Duodenal mucosa (tissue), 2 donors: Measurements from ENCODE around the gene NGEF.
"Not testable (repeated sequence)": the region's sequence is repeated elsewhere in the genome, so short reads cannot be mapped to it uniquely, and the experiment has no call there.

Source experiments
- H3K27ac ChIP-seq: one replicate; pipeline ENCODE4 v1.7.0; 2013; ENCODE audit warnings: low read depth, low read length
- H3K27me3 ChIP-seq, 2 donors: one replicate each; pipeline ENCODE4 v1.7.0; 2013; ENCODE audit warnings: low read length in 2 of 2, control low read depth in 1 of 2; ENCODE audit not compliant: insufficient read depth in 2 of 2, control insufficient read depth in 1 of 2
- H3K36me3 ChIP-seq, 2 donors: one replicate each; pipeline ENCODE4 v1.7.0; 2013; ENCODE audit warnings: low read length in 2 of 2, control low read depth in 1 of 2; ENCODE audit not compliant: insufficient read depth in 2 of 2, control insufficient read depth in 1 of 2
- H3K4me1 ChIP-seq, 2 donors: one replicate each; pipeline ENCODE4 v1.7.0; 2013; ENCODE audit warnings: low read length in 2 of 2, control low read depth in 1 of 2; ENCODE audit not compliant: insufficient read depth in 2 of 2, control insufficient read depth in 1 of 2
- H3K4me3 ChIP-seq, 2 donors: one replicate each; pipeline ENCODE4 v1.7.0; 2013; ENCODE audit warnings: low read length in 2 of 2, low read depth in 1 of 2
- H3K9ac ChIP-seq, 2 donors: one replicate each; pipeline ENCODE4 v1.7.0; 2013; ENCODE audit warnings: low read length in 2 of 2, low read depth in 1 of 2
- H3K9me3 ChIP-seq, 2 donors: one replicate each; pipeline ENCODE4 v1.7.0; 2013; ENCODE audit warnings: low read length in 2 of 2, control low read depth in 1 of 2; ENCODE audit not compliant: control insufficient read depth in 1 of 2

NGEF gene

GRCh38 chr2:232861353-232861752 is 151.7 kb downstream of the NGEF start:
- no peaks in the 10 kb centered on the region for H3K9me3 ChIP-seq
- no peak overlapping the region for H3K4me3 ChIP-seq
- no peak overlapping the region for H3K27ac ChIP-seq
- H3K9ac ChIP-seq = no peak overlapping the region
- H3K4me1 ChIP-seq = peaks cover 8 to 20% of the 10 kb centered on the region in 2 donors
- peaks cover 10 to 32% of the 10 kb centered on the region in 2 donors for H3K36me3 ChIP-seq
- no peaks in the 10 kb centered on the region for H3K27me3 ChIP-seq

- Histone ChIP-seq H3K27me3 (no peaks in the 10 kb centered on the region), H3K27ac (no peak overlapping the region), H3K36me3 (peaks cover 10 to 35% of the 10 kb centered on the region in 2 donors), H3K4me3 (no peak overlapping the region), H3K9ac (no peak overlapping the region), H3K9me3 (no peaks in the 10 kb centered on the region), H3K4me1 (peaks cover 8 to 20% of the 10 kb centered on the region in 2 donors)
Measured at GRCh38 chr2:232860593-232861241, 152.3 kb downstream of the NGEF start.

GRCh38 chr2:232859385-232859916 is 153.6 kb downstream of the NGEF start:
- no peaks in the 10 kb centered on the region for H3K27me3 ChIP-seq
- no peaks in the 10 kb centered on the region for H3K9me3 ChIP-seq
- no peak overlapping the region for H3K4me3 ChIP-seq
- H3K27ac ChIP-seq = no peak overlapping the region
- H3K36me3 ChIP-seq = peaks cover 10 to 42% of the 10 kb centered on the region in 2 donors
- H3K9ac ChIP-seq = no peak overlapping the region
- peaks cover 8 to 20% of the 10 kb centered on the region in 2 donors for H3K4me1 ChIP-seq

- Histone ChIP-seq H3K4me3 (no peak overlapping the region), H3K27ac (no peak overlapping the region), H3K9ac (no peak overlapping the region), H3K36me3 (peaks cover 11 to 35% of the 10 kb centered on the region in 2 donors), H3K9me3 (no peaks in the 10 kb centered on the region), H3K4me1 (peaks cover 17 to 27% of the 10 kb centered on the region in 2 donors), H3K27me3 (no peaks in the 10 kb centered on the region)
Measured at GRCh38 chr2:232857158-232857563, 155.9 kb downstream of the NGEF start.

GRCh38 chr2:232854082-232854481 is 159.0 kb downstream of the NGEF start:
- H3K36me3 ChIP-seq = peaks cover 30 to 64% of the 10 kb centered on the region in 2 donors
- no peaks in the 10 kb centered on the region for H3K27me3 ChIP-seq
- H3K4me1 ChIP-seq = peaks cover 14 to 17% of the 10 kb centered on the region in 2 donors
- H3K9me3 ChIP-seq = no peaks in the 10 kb centered on the region
- no peak overlapping the region for H3K4me3 ChIP-seq
- no peak overlapping the region for H3K9ac ChIP-seq
- H3K27ac ChIP-seq = no peak overlapping the region

- no peaks in the 10 kb centered on the region for H3K27me3 ChIP-seq
- H3K4me3 ChIP-seq = no peak overlapping the region
- no peak overlapping the region for H3K27ac ChIP-seq
- no peaks in the 10 kb centered on the region for H3K9me3 ChIP-seq
- no peak overlapping the region for H3K9ac ChIP-seq
- H3K4me1 ChIP-seq = peaks cover 12 to 14% of the 10 kb centered on the region in 2 donors
- H3K36me3 ChIP-seq = peaks cover 36 to 65% of the 10 kb centered on the region in 2 donors
Measured at GRCh38 chr2:232852676-232853075, 160.4 kb downstream of the NGEF start.

GRCh38 chr2:232852081-232852480 is 161.0 kb downstream of the NGEF start:
- not testable (repeated sequence) for H3K27ac ChIP-seq, H3K9ac ChIP-seq, H3K9me3 ChIP-seq, H3K4me3 ChIP-seq, H3K27me3 ChIP-seq
- H3K36me3 ChIP-seq = peaks cover 41 to 65% of the 10 kb centered on the region in 2 donors
- H3K4me1 ChIP-seq = peaks cover 9 to 14% of the 10 kb centered on the region in 2 donors

GRCh38 chr2:232850039-232850438 is 163.0 kb downstream of the NGEF start:
- Histone ChIP-seq H3K4me3 (no peak overlapping the region), H3K4me1 (peaks cover 9 to 13% of the 10 kb centered on the region in 2 donors), H3K9me3 (no peaks in the 10 kb centered on the region), H3K27me3 (no peaks in the 10 kb centered on the region), H3K36me3 (peaks cover 53 to 68% of the 10 kb centered on the region in 2 donors), H3K9ac (no peak overlapping the region), H3K27ac (no peak overlapping the region)

- Histone ChIP-seq H3K4me3 (no peak overlapping the region), H3K27ac (no peak overlapping the region), H3K27me3 (no peaks in the 10 kb centered on the region), H3K9me3 (no peaks in the 10 kb centered on the region), H3K4me1 (peaks cover 0 to 7% of the 10 kb centered on the region in 2 donors), H3K9ac (no peak overlapping the region), H3K36me3 (peaks cover 56 to 87% of the 10 kb centered on the region in 2 donors)
Measured at GRCh38 chr2:232846055-232846454, 167.0 kb downstream of the NGEF start.

GRCh38 chr2:232843834-232844233 is 169.2 kb downstream of the NGEF start:
- Histone ChIP-seq H3K36me3 (peaks cover 45 to 80% of the 10 kb centered on the region in 2 donors), H3K27me3 (no peaks in the 10 kb centered on the region)

More at GRCh38 chr2:232843834-232844233, 169.2 kb downstream of the NGEF start:
- Histone ChIP-seq H3K9me3 (no peaks in the 10 kb centered on the region), H3K9ac (no peak overlapping the region), H3K27ac (no peak overlapping the region), H3K4me3 (no peak overlapping the region), H3K4me1 (peaks cover 9 to 17% of the 10 kb centered on the region in 2 donors)
